Measurements from ENCODE around the gene OMP. TPM values are rescaled to one million over a fixed set of nuclear protein-coding genes. Genes with fewer than 3 reads are reported as not detected.

OMP gene
- total RNA-seq, 2 donors from 2014 or later: 8.0 TPM; not detected in 1

DNA sequence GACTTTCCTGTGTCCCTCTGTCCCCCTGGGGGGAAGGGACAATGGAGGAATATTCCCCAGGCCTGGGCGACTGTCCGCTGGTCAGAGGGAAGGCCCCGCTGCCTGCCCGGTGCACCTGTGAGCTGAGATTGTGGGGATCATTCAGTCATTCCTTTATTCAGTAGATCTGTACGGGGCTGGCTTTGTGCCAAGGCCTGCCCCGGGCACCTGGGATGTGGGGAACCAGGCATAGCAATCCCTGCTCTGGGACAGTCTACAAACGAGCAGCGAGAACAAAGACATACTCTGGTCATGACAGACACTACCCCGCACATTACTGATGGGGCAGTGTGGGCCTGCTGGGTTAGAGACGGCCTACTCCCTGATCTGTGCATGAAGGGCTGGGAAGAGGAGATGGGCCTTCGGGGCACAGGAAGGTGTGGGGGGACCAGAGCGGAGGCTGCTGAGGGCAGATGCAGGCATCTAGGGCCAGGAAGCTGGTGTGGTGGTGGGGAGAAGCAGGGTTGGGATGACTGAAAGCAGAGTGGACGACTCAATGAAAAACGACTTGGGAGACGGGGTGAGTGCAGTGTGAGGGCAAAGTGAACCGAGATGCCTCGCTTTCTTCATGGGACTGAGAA, 23.6 kb downstream of the OMP start:
- Histone ChIP-seq H3K27me3 (replicated peaks; ENCODE audit: insufficient read depth) (no peaks in the 10 kb centered on the region), H3K27ac (no peak overlapping the region), H3K36me3 (peaks cover 0 to 3% of the 10 kb centered on the region in 2 donors), H3K9me3 (no peaks in the 10 kb centered on the region), H3K4me1 (replicated peaks) (no peaks in the 10 kb centered on the region), H3K4me3 (no peak overlapping the region)
- no peak for DNase-seq (ENCODE audit: low spot score)
- 68% methylated on average over 17 of the region's 17 CpGs for WGBS
- intact Hi-C loops (cut with DNase I): loop anchor here (5.0 kb wide), 3 partner anchors 61 to 491 kb away; no protein-coding TSS in a partner anchor
- TF ChIP-seq POLR2AphosphoS5 (IDR thresholded peaks at IDR 0.05) (no peak), POLR2A (IDR thresholded peaks at IDR 0.05) (no peak)
- TF ChIP-seq, protein P1, sequence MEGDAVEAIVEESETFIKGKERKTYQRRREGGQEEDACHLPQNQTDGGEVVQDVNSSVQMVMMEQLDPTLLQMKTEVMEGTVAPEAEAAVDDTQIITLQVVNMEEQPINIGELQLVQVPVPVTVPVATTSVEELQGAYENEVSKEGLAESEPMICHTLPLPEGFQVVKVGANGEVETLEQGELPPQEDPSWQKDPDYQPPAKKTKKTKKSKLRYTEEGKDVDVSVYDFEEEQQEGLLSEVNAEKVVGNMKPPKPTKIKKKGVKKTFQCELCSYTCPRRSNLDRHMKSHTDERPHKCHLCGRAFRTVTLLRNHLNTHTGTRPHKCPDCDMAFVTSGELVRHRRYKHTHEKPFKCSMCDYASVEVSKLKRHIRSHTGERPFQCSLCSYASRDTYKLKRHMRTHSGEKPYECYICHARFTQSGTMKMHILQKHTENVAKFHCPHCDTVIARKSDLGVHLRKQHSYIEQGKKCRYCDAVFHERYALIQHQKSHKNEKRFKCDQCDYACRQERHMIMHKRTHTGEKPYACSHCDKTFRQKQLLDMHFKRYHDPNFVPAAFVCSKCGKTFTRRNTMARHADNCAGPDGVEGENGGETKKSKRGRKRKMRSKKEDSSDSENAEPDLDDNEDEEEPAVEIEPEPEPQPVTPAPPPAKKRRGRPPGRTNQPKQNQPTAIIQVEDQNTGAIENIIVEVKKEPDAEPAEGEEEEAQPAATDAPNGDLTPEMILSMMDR (IDR thresholded peaks at IDR 0.05): no peak

DNA sequence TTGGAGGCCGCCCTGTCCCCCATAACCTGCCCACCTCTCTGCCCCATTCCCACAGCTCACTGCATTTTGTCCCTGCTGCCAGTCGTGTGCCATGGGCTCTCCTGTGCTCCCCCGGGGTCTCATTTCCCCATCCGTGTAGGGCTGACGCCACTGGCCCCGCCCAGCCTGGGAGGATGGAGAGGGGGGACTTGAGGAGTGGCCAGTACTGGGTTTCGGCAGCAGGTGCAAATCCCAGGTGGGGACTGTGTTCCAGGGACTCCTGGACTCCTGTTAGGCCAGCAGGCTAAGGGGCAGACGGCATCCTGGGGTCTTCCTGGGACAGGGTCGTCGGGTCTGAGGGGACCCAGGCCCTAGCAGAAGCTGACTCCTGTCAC, 24.2 kb downstream of the OMP start:
- no peaks in the 10 kb centered on the region for H3K27me3 ChIP-seq (replicated peaks; ENCODE audit: insufficient read depth)
- peak overlapping the region; percentile 11 to 21 for H3K4me3 ChIP-seq
- intact Hi-C loops (cut with DNase I): loop anchor here (5.0 kb wide), 3 partner anchors 60 to 490 kb away; no protein-coding TSS in a partner anchor
- DNase-seq (ENCODE audit: low spot score): no peak
- H3K27ac ChIP-seq: no peak overlapping the region
- TF ChIP-seq POLR2AphosphoS5 (IDR thresholded peaks at IDR 0.05) (no peak), POLR2A (IDR thresholded peaks at IDR 0.05) (no peak)
- TF ChIP-seq, protein P1 (IDR thresholded peaks at IDR 0.05): no peak
- 17% methylated on average over 10 of the region's 10 CpGs for WGBS
- peaks cover 0 to 3% of the 10 kb centered on the region in 2 donors for H3K36me3 ChIP-seq
- no peaks in the 10 kb centered on the region for H3K4me1 ChIP-seq (replicated peaks)
- H3K9me3 ChIP-seq: no peaks in the 10 kb centered on the region

DNA sequence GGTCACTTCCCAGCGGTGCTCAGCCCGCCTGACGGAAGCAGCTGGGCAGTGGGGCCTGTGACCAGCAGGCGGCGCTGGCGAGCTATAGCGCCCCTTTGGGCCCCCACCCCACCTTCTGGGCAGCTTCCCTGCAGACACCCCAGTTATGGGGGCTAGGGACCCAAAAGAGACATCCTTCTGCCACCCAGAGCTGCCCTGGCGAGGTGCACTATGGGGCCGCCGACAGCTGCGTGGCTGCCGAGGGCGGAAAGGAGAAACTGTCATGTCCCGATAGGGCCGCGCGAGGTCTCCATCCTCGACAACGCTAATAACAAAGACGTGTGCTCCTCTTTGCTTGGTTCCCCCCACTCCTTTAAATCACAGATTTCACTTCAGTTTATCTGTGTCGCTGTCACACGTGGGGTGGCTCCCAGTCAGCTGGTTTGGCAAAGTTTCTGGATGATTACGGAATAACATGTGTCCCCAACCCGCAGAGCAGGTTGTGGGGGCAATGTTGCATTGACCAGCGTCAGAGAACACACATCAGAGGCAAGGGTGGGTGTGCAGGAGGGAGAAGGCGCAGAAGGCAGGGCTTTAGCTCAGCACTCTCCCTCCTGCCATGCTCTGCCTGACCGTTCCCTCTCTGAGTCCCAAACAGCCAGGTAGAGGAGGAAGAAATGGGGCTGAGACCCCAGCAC, 24.7 kb downstream of the OMP start:
- H3K4me1 ChIP-seq (replicated peaks): no peaks in the 10 kb centered on the region
- H3K27me3 ChIP-seq (replicated peaks; ENCODE audit: insufficient read depth): no peaks in the 10 kb centered on the region
- WGBS: 2% methylated on average over 25 of the region's 27 CpGs
- TF ChIP-seq, protein P1 (IDR thresholded peaks at IDR 0.05): peak; percentile 78 to 98 (median 92)
- TF ChIP-seq POLR2AphosphoS5 (IDR thresholded peaks at IDR 0.05): no peak
- DNase-seq (ENCODE audit: low spot score): no peak
- intact Hi-C loops (cut with DNase I): loop anchor here (5.0 kb wide), 3 partner anchors 60 to 490 kb away; no protein-coding TSS in a partner anchor
- no peak overlapping the region for H3K27ac ChIP-seq
- H3K9me3 ChIP-seq: no peaks in the 10 kb centered on the region
- peak overlapping the region; percentile 11 to 21 for H3K4me3 ChIP-seq
- peaks cover 0 to 3% of the 10 kb centered on the region in 2 donors for H3K36me3 ChIP-seq

DNA sequence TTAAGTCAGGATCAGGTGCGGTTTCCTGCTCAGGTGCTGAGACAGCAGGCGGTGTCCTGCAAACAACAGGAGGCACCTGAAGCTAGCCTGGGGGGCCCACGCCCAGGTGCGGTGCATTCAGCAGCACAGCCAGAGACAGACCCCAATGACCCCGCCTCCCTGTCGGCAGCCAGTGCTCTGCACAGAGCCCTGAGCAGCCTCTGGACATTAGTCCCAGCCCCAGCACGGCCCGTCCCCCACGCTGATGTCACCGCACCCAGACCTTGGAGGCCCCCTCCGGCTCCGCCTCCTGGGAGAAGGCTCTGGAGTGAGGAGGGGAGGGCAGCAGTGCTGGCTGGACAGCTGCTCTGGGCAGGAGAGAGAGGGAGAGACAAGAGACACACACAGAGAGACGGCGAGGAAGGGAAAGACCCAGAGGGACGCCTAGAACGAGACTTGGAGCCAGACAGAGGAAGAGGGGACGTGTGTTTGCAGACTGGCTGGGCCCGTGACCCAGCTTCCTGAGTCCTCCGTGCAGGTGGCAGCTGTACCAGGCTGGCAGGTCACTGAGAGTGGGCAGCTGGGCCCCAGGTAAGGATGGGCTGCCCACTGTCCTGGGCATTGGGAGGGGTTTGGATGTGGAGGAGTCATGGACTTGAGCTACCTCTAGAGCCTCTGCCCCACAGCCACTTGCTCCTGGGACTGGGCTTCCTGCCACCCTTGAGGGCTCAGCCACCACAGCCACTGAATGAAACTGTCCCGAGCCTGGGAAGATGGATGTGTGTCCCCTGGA, 25.5 kb downstream of the OMP start, which contains the start of gene MYO7A:
Gene MYO7A (plus strand): TSS at position 327 of the 772 bp plus-strand sequence. CDS start 2,389 bp downstream, outside the sequence.
- TF ChIP-seq POLR2A (IDR thresholded peaks at IDR 0.05): no peak
- TF ChIP-seq POLR2AphosphoS5 (IDR thresholded peaks at IDR 0.05): no peak
- TF ChIP-seq, protein P1 (IDR thresholded peaks at IDR 0.05): no peak
- Histone ChIP-seq H3K27me3 (replicated peaks; ENCODE audit: insufficient read depth) (no peaks in the 10 kb centered on the region), H3K36me3 (no peaks in the 10 kb centered on the region), H3K27ac (no peak within 1 kb of the TSS), H3K9me3 (no peaks in the 10 kb centered on the region), H3K4me1 (replicated peaks) (no peaks in the 10 kb centered on the region), H3K4me3 (peak within 1 kb of the TSS; percentile 11 to 21)
- no peak for DNase-seq (ENCODE audit: low spot score)
- 30% methylated on average over 20 of the region's 20 CpGs for WGBS
- intact Hi-C loops (cut with DNase I): loop anchor here (5.0 kb wide), 3 partner anchors 59 to 489 kb away; no protein-coding TSS in a partner anchor
